CD4-positive, alpha-beta memory T cell (primary cell): Measurements from ENCODE around the gene AMIGO3. TPM values are rescaled to one million over a fixed set of nuclear protein-coding genes. Genes with fewer than 3 reads are reported as not detected.
"Not testable (repeated sequence)": the region's sequence is repeated elsewhere in the genome, so short reads cannot be mapped to it uniquely, and the experiment has no call there.

Source experiments
- CTCF ChIA-PET: fragments of 350-600 bp; sonication (Branson Sonifier 250); formaldehyde crosslinking; loops from one replicate; lab custom pipeline; 2021; ENCODE audit warnings: inconsistent platforms; ENCODE audit not compliant: partially characterized antibody; lab: Charles Lee
- POLR2A ChIA-PET: fragments of 350-600 bp; sonication (Branson Sonifier 250); formaldehyde crosslinking; loops from one replicate; lab custom pipeline; 2021; ENCODE audit not compliant: partially characterized antibody; lab: Charles Lee
- DNase-seq, 5 donors: peaks; one replicate each; pipeline versions ENCODE4 v3.0.0 to v3.0.0-alpha.2; 2020 to 2022; ENCODE audit warnings: mixed read lengths in 1 of 5
- H3K27ac ChIP-seq: one replicate; pipeline ENCODE4 v1.7.0; 2013; ENCODE audit warnings: low read depth, low read length
- H3K27me3 ChIP-seq: 2 replicates; pipeline ENCODE4 v1.7.0; 2013; ENCODE audit warnings: mild to moderate bottlenecking, low read length, moderate library complexity; ENCODE audit not compliant: insufficient read depth
- H3K36me3 ChIP-seq: 2 replicates; pipeline ENCODE4 v1.7.0; 2013; ENCODE audit warnings: mild to moderate bottlenecking, low read length, moderate library complexity; ENCODE audit not compliant: insufficient read depth
- H3K4me1 ChIP-seq: 2 replicates; pipeline ENCODE4 v1.7.0; 2013; ENCODE audit warnings: mild to moderate bottlenecking, low read length, moderate library complexity; ENCODE audit not compliant: insufficient read depth
- H3K4me3 ChIP-seq, 2 donors: one replicate each; pipeline ENCODE4 v1.7.0; 2013; ENCODE audit warnings: low read length in 2 of 2, mild to moderate bottlenecking in 1 of 2
- H3K9me3 ChIP-seq, 2 donors: one replicate each; pipeline ENCODE4 v1.7.0; 2013; ENCODE audit warnings: low read length in 2 of 2, control low read depth in 1 of 2; ENCODE audit not compliant: control insufficient read depth in 1 of 2
- H3K27ac Mint-ChIP-seq, 7 donors: one replicate each; pipeline ENCODE4 v1.8.0; 2020 to 2021; ENCODE audit warnings: mixed read lengths in 7 of 7, mild to moderate bottlenecking in 6 of 7, inconsistent platforms in 3 of 7, moderate library complexity in 3 of 7
- H3K27me3 Mint-ChIP-seq, 2 donors: one replicate each; pipeline ENCODE4 v1.8.0; 2020 to 2021; ENCODE audit warnings: mixed read lengths in 2 of 2
- H3K36me3 Mint-ChIP-seq, 2 donors: one replicate each; pipeline ENCODE4 v1.8.0; 2020 to 2021; ENCODE audit warnings: mixed read lengths in 2 of 2, inconsistent platforms in 1 of 2, mild to moderate bottlenecking in 1 of 2
- H3K4me1 Mint-ChIP-seq, 4 donors: one replicate each; pipeline ENCODE4 v1.8.0; 2020 to 2021; ENCODE audit warnings: mixed read lengths in 4 of 4, mild to moderate bottlenecking in 1 of 4
- H3K4me3 Mint-ChIP-seq, 8 donors: one replicate each; pipeline ENCODE4 v1.8.0; 2020 to 2021; ENCODE audit warnings: mixed read lengths in 8 of 8, mild to moderate bottlenecking in 7 of 8, moderate library complexity in 6 of 8, inconsistent platforms in 3 of 8
- H3K9me3 Mint-ChIP-seq, 8 donors: one replicate each; pipeline ENCODE4 v1.8.0; 2020 to 2021; ENCODE audit warnings: mixed read lengths in 8 of 8, mild to moderate bottlenecking in 5 of 8, inconsistent platforms in 3 of 8, moderate library complexity in 1 of 8
- intact Hi-C: fragments of 100-400 bp; cut with micrococcal nuclease; formaldehyde crosslinking; loops from one replicate; pipeline ENCODE4 v1.15.1; 2023
- polyA plus RNA-seq, 2 donors: library from polyadenylated mRNA; unstranded; fragments of 300-500 nt; fragmentation: Illumina TruSeq; gene quantifications; one replicate each; pipeline ENCODE4 v1.2.3, GENCODE V29; 2021
- total RNA-seq, 2 experiments: library from RNA; stranded (reverse); gene quantifications; one replicate each; pipeline ENCODE4 v1.2.3, GENCODE V29; 2021

AMIGO3 gene
- total and polyA plus RNA-seq, 4 experiments from 2014 or later, result not detected

- H3K9me3 Mint-ChIP-seq, H3K4me3 ChIP-seq, H3K27ac ChIP-seq, CTCF ChIA-PET, H3K36me3 Mint-ChIP-seq, H3K9me3 ChIP-seq, DNase-seq, intact Hi-C loops, H3K36me3 ChIP-seq, H3K27me3 ChIP-seq, H3K27me3 Mint-ChIP-seq, POLR2A ChIA-PET: not testable (repeated sequence)
- H3K4me1 Mint-ChIP-seq, result peaks cover 16 to 52% (median 35%) of the 10 kb centered on the region in 4 donors
- peak overlapping the region in 4 of 7 donors; percentile 29 to 96 (median 48) for H3K27ac Mint-ChIP-seq
- peaks cover 27% of the 10 kb centered on the region for H3K4me1 ChIP-seq
- H3K4me3 Mint-ChIP-seq, result peak overlapping the region; percentile 90 to 99 (median 96)
These were observed 28.6 kb downstream of the AMIGO3 start for GRCh38 chr3:49690856-49691255.

- H3K27me3 Mint-ChIP-seq, result not testable (repeated sequence)
These were observed 29.4 kb downstream of the AMIGO3 start for GRCh38 chr3:49689908-49690624.

GRCh38 chr3:49689046-49689907, 30.2 kb downstream of the AMIGO3 start, which contains the start of the genes MST1 and RNF123:
TSS of gene MST1 (minus strand) at chr3:49689474. CDS start at chr3:49688691, 783 bp downstream.
TSS of gene RNF123 (plus strand) at chr3:49689557. CDS start at chr3:49691166, 1,609 bp downstream.
- Mint-ChIP-seq H3K36me3 (peaks cover 0 to 11% of the 10 kb centered on the region in 2 donors), H3K9me3 (no peaks in the 10 kb centered on the region), H3K27ac (peak within 1 kb of the TSS; percentile 93 to 98 (median 97)), H3K27me3 (peaks cover 2 to 3% of the 10 kb centered on the region in 2 donors), H3K4me1 (peaks cover 16 to 52% (median 35%) of the 10 kb centered on the region in 4 donors), H3K4me3 (peak within 1 kb of the TSS; percentile 90 to 99 (median 96))
- Histone ChIP-seq H3K4me1 (peaks cover 27% of the 10 kb centered on the region), H3K36me3 (no peaks in the 10 kb centered on the region), H3K9me3 (no peaks in the 10 kb centered on the region), H3K27ac (peak within 1 kb of the TSS; percentile 72), H3K27me3 (no peaks in the 10 kb centered on the region), H3K4me3 (peak within 1 kb of the TSS; percentile 91 to 98)
- peak; percentile 90 to 95 (median 92) for DNase-seq
- intact Hi-C loops, result loop anchor here (1.0 to 2.0 kb wide), 2 partner anchors 15 to 30 kb away; partner anchors contain the start of genes AMIGO3 and APEH
- ChIA-PET CTCF (no interaction called here), POLR2A (interaction anchor here (1.0 to 1.8 kb wide), 5 partner anchors 10 to 149 kb away, joined by 3 to 5 read pairs (median 4); no protein-coding TSS in a partner anchor)

More at GRCh38 chr3:49689908-49690624, 29.4 kb downstream of the AMIGO3 start:
- peaks cover 27% of the 10 kb centered on the region for H3K4me1 ChIP-seq
- H3K27ac Mint-ChIP-seq, result peak overlapping the region; percentile 93 to 98 (median 97)
- H3K4me3 ChIP-seq, result peak overlapping the region; percentile 91 to 98
- H3K27me3 ChIP-seq, H3K9me3 ChIP-seq, H3K9me3 Mint-ChIP-seq, CTCF ChIA-PET, H3K36me3 ChIP-seq, DNase-seq, H3K36me3 Mint-ChIP-seq: not testable (repeated sequence)
- H3K4me3 Mint-ChIP-seq, result peak overlapping the region; percentile 90 to 99 (median 96)
- intact Hi-C loops, result loop anchor here (1.0 to 2.0 kb wide), 2 partner anchors 16 to 29 kb away; partner anchors contain the start of genes AMIGO3 and APEH
- peak overlapping the region; percentile 72 for H3K27ac ChIP-seq
- POLR2A ChIA-PET, result interaction anchor here (1.0 to 1.8 kb wide), 4 partner anchors 10 to 150 kb away, joined by 3 to 5 read pairs (median 4); no protein-coding TSS in a partner anchor
- H3K4me1 Mint-ChIP-seq, result peaks cover 16 to 52% (median 37%) of the 10 kb centered on the region in 4 donors

- Mint-ChIP-seq H3K4me3 (peak overlapping the region; percentile 90 to 99 (median 96)), H3K36me3 (peaks cover 0 to 15% of the 10 kb centered on the region in 2 donors), H3K27ac (peak overlapping the region; percentile 93 to 98 (median 97)), H3K4me1 (peaks cover 14 to 47% (median 30%) of the 10 kb centered on the region in 4 donors)
- H3K9me3 Mint-ChIP-seq, H3K9me3 ChIP-seq, CTCF ChIA-PET, H3K27me3 Mint-ChIP-seq, H3K36me3 ChIP-seq, DNase-seq, H3K27me3 ChIP-seq: not testable (repeated sequence)
- H3K4me3 ChIP-seq, result peak overlapping the region; percentile 91 to 98
- H3K27ac ChIP-seq, result peak overlapping the region; percentile 72
- intact Hi-C loops, result loop anchor here (1.0 to 2.0 kb wide), 2 partner anchors 14 to 30 kb away; partner anchors contain the start of genes AMIGO3 and APEH
- H3K4me1 ChIP-seq, result peaks cover 27% of the 10 kb centered on the region
- POLR2A ChIA-PET, result interaction anchor here (1.2 to 1.8 kb wide), 4 partner anchors 9 to 149 kb away, joined by 3 to 5 read pairs (median 4); no protein-coding TSS in a partner anchor
These were observed 31.0 kb downstream of the AMIGO3 start for GRCh38 chr3:49688338-49689045.

- H3K4me3 Mint-ChIP-seq, result peak overlapping the region; percentile 26 to 98 (median 61)
These were observed 32.1 kb downstream of the AMIGO3 start for GRCh38 chr3:49687424-49687795.

GRCh38 chr3:49686769-49687423, 32.6 kb downstream of the AMIGO3 start:
- Histone ChIP-seq H3K36me3 (peaks cover 20% of the 10 kb centered on the region), H3K4me1 (peaks cover 27% of the 10 kb centered on the region)
- DNase-seq, result peak; percentile 16 to 60 (median 22)
- H3K9me3 Mint-ChIP-seq, H3K4me3 ChIP-seq, intact Hi-C loops, H3K9me3 ChIP-seq, CTCF ChIA-PET, H3K27ac ChIP-seq, POLR2A ChIA-PET, H3K27me3 ChIP-seq, H3K27me3 Mint-ChIP-seq: not testable (repeated sequence)
- peaks cover 0 to 27% of the 10 kb centered on the region in 2 donors for H3K36me3 Mint-ChIP-seq
- H3K4me3 Mint-ChIP-seq, result peak overlapping the region in 7 of 8 donors; percentile 45 to 98 (median 64)
- H3K4me1 Mint-ChIP-seq, result peaks cover 14 to 40% (median 26%) of the 10 kb centered on the region in 4 donors
- peak overlapping the region in 3 of 7 donors; percentile 32 to 53 (median 46) for H3K27ac Mint-ChIP-seq

More at GRCh38 chr3:49687424-49687795, 32.1 kb downstream of the AMIGO3 start:
- Histone ChIP-seq H3K36me3 (peaks cover 15% of the 10 kb centered on the region), H3K4me1 (peaks cover 27% of the 10 kb centered on the region)
- Mint-ChIP-seq H3K36me3 (peaks cover 0 to 26% of the 10 kb centered on the region in 2 donors), H3K4me1 (peaks cover 14 to 43% (median 26%) of the 10 kb centered on the region in 4 donors), H3K27ac (peak overlapping the region in 1 of 7 donors; percentile 32)
- H3K4me3 ChIP-seq, intact Hi-C loops, DNase-seq, H3K9me3 ChIP-seq, H3K9me3 Mint-ChIP-seq, H3K27me3 Mint-ChIP-seq, CTCF ChIA-PET, H3K27ac ChIP-seq, H3K27me3 ChIP-seq: not testable (repeated sequence)
- POLR2A ChIA-PET, result interaction anchor here (1.2 kb wide), 1 partner anchor 9 kb away, joined by 3 read pairs; no protein-coding TSS in a partner anchor
